HG02610 (cell line): ENCODE results near the gene GABBR2.

ENCODE experiments used
- ATAC-seq: cut with Tn5 transposase; IDR thresholded peaks from one replicate; pipeline ENCODE4 v1.9.1; 2021; ENCODE audit warnings: mild to moderate bottlenecking, moderate library complexity; ENCODE audit not compliant: unreplicated experiment

GABBR2 gene

GRCh38 chr9:98253565-98253964, 455.2 kb downstream of the GABBR2 start:
- ATAC-seq: no peak

GRCh38 chr9:98251551-98251950, 457.2 kb downstream of the GABBR2 start:
- no peak for ATAC-seq

GRCh38 chr9:98249771-98250170, 459.0 kb downstream of the GABBR2 start:
- no peak for ATAC-seq

- no peak for ATAC-seq
Measured at GRCh38 chr9:98248737-98249474, 459.8 kb downstream of the GABBR2 start.

GRCh38 chr9:98247831-98248657, 460.7 kb downstream of the GABBR2 start:
- no peak for ATAC-seq

- ATAC-seq: no peak
Measured at GRCh38 chr9:98242426-98242825, 466.3 kb downstream of the GABBR2 start.

- no peak for ATAC-seq
Measured at GRCh38 chr9:98241357-98242300, 467.1 kb downstream of the GABBR2 start.

- no peak for ATAC-seq
Measured at GRCh38 chr9:98240475-98240874, 468.3 kb downstream of the GABBR2 start.
